ENCODE data around the gene PGS1.
"Not testable (repeated sequence)": the region's sequence is repeated elsewhere in the genome, so short reads cannot be mapped to it uniquely, and the experiment has no call there.

PGS1 gene, protein sequence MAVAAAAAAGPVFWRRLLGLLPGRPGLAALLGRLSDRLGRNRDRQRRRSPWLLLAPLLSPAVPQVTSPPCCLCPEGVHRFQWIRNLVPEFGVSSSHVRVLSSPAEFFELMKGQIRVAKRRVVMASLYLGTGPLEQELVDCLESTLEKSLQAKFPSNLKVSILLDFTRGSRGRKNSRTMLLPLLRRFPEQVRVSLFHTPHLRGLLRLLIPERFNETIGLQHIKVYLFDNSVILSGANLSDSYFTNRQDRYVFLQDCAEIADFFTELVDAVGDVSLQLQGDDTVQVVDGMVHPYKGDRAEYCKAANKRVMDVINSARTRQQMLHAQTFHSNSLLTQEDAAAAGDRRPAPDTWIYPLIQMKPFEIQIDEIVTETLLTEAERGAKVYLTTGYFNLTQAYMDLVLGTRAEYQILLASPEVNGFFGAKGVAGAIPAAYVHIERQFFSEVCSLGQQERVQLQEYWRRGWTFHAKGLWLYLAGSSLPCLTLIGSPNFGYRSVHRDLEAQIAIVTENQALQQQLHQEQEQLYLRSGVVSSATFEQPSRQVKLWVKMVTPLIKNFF

DNA sequence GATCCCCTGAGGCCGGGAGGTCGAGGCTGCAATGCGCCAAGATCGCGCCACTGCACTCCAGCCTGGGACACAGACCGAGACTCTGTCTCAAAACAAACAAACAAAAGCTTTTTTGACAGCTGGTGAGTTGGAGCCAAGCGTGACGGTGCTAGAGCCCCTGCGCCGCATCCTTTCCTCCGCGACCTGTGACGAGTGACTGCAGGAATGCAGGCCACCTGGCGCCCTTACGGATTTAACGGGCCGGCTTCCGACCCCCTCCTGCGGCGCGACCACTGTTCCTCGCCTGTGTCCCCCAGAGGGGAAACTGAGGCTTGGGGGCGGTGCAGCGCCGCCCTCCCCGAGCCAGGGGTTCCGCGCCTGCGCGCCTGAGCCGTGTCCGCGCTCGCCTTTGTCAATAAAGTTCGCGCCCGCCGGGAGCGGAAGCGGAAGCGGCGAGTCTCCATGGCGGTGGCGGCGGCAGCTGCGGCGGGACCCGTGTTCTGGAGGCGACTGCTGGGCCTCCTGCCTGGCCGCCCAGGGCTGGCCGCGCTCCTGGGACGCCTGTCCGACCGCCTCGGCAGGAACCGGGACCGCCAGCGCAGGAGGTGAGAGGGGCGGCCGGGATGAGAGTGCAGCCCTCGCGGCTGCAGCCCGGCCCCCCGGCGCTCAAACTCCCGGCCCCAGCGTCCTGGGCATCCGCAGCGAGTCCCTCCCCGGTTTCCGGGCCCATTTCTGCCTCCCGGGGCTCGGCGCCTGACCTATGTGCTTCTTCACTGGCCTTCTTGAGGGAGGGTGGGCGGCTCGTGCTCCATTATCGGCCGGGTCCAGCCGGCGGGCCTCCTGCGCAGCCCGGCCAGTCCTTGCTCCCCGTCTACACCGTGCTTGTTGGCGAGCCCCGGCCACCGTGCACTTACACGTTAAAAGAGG, at the start of gene PGS1:
TSS of gene PGS1 (plus strand) at position 425 of the 906 bp plus-strand sequence. CDS start at position 442, 17 bp downstream.
- peak; percentile 50 for DNase-seq

DNA sequence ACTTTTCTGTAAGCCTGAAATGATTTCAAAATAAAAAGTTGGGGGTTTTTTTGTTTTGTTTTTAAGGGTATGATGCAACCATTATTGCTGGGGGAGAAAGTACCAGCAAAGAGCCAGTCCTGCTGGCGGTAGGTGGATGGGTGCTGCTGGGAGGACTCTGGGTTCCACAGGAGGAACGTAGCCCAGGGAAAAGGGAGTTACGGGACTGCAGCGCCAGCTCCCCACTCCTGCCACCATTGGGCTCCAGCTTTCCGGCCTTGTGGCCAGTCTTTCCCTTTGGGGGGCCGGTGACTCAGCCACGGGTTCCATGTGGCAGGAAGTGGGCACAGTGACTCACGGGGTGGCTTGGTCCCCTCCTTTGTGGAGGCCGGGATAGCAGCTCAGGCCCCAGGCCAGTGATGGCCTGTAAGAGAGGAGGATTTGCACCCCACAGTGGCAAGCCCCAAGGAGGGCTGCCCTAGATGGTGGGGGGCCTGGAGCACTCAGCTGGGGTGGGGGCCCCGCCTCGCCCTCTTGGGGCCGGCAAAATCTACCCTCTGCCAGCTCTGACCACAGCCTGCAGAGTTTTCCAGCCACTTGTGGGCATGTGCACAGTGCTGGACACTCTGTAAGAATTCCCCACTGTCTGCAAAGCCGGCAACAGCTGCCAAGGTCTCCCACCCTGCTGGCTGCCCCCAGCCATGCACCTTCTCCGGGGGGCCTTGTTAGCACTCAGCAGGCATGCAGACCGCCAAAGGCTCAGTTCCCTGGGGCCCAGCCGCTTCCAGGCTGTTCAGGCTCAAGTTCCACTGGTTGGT, 49.0 kb upstream of the PGS1 start:
- no peak for DNase-seq

DNA sequence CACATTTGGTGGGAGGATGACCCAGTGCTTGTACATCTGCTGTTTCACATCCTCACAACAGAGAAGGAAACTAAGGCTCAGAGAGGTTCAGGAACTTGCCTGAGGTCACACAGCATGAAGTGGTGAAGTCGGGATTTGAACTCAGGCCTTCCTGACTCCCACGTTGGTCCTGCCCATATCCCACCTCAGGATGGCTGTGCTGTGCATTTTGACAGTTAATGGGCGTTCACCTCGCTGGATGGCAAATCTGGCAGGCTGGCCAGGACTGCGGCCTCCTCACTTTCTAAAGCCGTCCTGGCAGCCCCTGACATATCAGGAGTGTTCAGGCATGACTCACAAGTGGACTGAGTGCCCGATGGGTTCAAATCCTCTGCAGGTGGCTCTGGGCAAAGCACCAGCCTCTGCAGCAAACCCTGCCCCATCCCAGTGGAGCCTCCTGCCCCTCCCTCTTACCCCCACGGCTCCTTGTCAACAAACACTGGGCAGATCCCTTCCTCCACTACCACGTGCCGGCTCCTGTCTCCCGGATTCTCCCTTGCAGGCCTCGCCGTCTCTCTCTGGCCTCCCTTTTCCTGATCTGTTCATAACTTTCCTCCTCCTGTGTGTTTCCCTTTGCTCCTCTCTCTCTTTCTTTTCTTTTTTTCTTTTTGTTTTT, 47.8 kb upstream of the PGS1 start:
- DNase-seq: no peak

DNA sequence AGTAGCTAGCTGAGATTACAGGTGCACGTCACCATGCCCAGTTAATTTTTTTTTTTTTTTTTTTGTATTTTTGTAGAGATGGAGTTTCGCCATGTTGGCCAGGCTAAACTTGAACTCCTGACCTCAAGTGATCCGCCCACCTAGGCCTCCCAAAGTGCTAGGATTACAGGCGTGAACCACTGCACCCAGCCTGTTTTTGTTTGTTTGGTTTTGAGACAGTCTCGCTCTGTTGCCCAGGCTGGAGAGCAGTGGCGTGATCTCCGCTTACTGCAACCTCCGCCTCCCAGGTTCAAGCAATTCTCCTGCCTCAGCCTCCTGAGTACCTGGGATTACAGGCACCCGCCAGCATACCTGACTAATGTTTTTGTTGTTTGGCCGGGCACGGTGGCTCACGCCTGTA, 47.1 kb upstream of the PGS1 start:
- not testable (repeated sequence) for DNase-seq

DNA sequence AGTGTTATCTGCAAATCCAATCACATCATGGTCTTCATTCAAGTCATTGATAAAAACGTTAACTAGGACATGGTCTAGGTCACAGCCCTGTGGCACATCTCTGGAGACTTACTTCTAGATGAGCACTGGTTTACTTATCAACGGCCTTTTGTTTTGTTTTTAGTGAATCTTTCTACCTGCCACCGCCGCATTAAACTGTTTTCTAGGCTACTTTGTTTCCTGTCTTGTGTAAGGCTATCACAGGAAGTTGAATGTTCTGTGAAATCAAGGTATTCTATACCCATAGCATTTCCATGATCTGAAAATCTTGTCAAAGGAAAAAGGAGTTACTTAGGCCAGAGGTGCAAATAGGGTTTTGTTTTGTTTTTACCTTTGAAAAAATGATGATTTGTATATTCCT, 45.5 kb upstream of the PGS1 start:
- no peak for DNase-seq

DNA sequence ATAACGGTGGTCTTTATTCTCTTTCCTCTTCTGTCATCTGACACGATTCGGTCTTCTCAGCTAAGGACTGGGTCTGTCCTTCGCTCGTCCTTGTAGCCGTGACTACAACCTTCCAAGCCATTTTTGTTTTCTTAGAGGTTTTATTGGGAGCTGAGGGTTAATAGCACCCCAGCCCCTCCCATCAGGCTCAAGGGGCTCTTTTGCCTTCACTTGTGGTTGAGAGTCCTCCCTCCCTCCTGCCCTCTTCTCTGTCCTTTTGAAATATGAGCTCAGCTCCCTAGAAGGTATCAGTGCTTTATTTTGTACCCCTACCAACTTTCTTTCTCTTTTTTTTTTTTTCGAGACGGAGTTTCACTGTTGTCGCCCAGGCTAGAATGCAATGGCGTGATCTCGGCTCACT, 43.2 kb upstream of the PGS1 start:
- DNase-seq: no peak

DNA sequence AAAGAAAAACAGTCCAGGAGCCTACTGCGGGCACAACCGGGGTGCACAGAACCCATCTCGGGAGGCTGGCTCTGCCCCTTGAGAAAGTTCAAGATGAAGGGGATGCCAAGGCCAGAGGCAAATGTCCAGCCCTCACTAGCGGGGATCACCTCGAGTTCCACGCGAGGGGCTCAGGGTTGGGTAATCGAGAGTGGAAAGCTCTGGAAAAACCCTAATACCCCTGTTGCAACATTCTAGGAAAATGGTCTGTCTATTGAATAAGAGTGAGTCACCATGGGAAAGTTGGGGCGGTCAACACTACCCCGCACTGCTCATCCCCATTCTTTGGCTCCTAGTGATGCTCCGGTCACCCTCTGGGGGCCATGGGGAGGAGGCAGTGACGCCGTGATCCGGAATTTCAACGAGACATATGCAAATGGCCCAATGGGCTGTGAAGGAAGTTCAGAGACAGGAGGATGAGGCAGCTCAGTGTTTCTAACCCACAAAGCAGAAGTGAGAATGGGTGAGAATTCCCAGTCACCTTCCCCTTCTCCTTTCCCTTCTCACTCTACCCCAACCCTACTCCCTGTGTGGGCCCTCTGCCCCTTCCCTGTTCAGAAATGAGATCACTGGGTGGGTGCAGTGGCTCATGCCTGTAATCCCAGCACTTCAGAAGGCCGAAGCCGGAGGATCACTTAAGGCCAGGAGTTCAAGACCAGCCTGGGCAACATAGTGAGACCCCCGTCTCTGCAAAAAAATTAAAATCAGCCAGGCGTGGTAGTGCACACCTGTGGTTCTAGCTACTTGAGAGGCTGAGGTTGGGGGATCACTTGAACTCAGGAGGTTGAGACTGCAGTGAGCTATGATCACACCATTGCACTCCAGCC, 41.0 kb upstream of the PGS1 start:
- DNase-seq: no peak

DNA sequence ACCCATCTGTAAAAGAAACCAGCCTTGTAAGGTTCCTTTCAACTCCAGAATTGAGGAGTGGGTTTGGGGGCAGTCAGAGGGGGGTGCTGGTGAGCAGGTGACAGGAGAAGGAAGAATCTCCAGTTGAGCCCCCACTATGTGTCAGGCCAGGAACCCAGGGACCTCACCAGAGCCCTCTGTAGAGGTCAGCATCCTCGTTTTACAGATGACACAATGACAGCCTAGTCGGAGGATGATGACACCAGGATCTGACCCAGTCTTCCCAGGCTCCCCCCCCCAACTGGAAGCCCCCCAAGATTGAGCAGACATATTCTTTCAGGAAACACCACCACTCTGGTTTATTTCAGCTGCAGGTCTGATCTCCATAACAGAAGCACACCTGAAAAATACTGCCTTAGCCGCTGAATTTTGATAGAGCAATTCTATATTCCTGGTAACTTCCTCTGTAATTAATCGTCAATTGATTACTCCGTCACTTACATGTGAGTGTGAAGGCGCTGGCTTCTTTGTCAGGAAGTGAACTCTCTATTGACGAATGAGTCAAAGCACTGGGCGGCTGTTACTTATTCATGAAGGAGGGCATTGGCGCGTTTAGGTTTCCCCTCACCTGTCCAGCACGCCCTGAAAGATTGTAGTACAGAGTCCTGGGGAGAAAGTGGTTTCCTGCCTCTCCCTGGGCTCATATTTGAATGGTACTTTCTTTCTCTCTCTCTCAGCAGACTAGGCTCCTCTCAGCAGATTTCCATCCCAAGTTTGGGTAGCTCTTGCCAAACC, 39.8 kb upstream of the PGS1 start:
- DNase-seq: no peak

DNA sequence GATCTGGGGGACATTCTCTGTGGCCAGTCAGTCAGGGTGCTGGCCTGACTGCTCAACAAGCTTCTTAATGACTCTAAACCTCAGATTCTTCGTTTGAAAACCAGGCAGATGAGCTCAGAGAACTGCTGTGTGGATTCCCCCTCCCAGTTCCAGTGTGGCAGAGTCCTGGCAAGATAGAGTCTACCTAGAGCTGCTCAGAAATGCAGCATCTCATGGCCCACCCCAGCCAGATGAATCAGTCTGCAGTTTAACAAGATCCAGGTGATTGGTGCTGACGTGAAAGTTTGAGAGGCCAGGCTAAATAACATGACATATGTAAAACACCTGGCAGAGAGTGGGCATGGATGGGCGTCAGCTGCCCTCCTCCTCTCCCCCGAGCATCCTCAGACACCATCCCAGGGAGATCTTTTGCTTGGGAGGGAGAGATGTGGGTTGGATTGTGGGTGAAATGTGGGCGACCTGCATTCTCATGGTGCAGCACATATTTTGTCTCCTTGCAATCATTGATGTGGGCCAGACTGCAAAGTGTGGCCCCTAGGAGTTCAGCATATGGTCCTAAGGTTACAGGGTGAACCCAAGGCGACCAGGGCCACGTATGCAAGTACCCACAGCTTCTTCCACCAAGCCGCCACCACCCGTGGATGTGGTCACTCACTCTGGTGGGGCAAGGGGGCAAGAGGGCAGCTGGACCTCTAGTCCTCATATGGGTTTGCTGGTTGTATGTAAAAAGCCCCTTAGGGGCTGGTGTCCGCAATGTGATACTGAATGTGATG, 38.1 kb upstream of the PGS1 start:
- DNase-seq: no peak

DNA sequence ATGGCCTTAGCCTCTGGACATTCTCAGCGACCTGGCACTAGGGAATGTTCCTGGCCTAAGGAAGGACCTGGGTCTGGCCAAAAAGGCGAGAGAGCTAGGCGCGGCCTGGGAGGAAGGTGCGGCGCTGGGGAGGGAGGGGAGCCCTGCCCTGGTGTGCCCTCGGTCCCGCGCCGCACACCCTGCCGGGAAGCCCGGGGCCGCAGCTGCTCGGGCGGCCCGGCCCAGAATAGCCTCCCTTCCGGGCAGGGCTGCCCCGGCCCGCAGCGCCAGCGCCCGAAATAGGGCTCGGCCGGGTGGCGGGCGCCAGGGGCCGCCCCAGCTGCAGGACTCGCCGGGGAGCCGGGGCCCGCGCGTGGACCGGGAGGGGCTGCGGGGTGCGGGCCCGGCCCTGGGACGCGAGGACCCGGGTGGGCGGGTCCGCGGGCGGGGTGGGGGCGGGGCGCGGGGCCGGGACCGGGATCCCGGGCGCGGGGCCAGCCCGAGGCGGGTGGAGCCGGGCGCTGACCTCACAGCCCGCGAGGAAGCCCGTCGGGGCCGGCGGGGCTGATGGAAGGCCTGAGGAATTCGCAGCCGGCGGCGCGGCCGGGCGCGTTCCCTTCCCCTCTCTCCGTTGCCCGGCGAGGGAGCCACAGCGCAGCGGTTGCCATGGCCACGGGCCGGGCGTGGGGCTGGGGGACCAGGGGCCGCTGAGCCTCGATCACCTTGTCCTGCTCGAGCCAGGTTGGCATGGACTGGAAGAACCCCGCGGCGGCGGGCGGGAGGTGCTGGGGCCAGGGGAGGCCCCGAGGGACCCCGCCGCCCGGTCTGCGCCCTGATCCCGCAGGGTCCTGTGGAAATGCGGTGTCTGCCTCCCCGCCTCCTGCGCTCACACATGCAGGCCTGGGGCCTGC, 36.6 kb upstream of the PGS1 start:
- no peak for DNase-seq

DNA sequence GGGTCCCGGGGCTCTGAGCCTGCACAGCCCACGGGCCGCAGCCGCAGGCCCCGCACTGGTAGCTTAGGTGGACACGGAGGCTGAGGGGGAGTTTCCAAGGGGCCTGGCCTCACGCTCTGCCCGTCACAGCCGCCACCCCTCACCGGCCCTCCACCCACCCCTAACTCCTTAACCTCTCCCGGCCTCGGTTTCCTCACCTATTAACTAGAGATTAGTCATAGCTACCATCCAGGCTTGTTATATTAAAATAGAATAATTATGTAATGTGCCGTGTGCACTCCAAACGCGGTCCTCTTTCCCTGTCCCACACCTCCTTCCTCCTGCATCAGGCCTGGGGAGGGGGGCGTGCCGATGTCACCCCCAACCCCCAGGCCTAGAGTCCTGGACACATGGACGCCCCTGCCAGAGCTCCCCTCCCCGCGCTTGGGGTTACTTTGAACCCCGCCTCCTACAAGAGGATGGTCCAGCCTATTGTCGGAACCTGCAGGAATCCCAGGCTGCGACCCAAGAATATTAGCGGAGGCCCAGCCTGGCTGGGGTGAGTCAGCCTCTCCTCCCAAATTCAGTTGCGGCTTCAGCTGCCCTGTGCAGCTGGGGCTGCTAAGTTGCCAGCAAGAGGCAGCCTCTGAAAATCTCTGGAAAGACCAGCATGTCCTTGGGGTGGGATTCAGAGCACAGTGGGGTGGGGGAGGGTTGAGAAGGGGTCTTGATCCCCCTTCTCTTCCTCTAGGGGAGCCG, 35.8 kb upstream of the PGS1 start:
- no peak for DNase-seq

DNA sequence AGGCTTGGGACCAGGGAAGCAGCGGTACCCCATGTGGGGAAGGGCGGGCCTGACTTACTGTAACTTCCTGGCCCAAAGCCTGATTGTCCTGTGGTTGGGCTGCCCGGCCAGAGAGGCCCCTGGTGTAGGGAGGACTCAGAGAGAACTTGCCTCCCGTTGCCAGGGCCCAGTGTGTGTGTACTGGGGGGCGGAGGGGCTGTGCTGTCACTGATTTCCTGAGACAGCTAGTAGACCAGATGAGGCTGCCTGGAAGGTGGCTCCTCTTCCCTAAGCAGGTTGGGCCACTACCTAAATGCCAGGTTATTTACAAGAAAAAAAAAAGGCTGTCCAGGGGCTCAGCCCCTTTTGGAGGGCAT, 35.3 kb upstream of the PGS1 start:
- no peak for DNase-seq

DNA sequence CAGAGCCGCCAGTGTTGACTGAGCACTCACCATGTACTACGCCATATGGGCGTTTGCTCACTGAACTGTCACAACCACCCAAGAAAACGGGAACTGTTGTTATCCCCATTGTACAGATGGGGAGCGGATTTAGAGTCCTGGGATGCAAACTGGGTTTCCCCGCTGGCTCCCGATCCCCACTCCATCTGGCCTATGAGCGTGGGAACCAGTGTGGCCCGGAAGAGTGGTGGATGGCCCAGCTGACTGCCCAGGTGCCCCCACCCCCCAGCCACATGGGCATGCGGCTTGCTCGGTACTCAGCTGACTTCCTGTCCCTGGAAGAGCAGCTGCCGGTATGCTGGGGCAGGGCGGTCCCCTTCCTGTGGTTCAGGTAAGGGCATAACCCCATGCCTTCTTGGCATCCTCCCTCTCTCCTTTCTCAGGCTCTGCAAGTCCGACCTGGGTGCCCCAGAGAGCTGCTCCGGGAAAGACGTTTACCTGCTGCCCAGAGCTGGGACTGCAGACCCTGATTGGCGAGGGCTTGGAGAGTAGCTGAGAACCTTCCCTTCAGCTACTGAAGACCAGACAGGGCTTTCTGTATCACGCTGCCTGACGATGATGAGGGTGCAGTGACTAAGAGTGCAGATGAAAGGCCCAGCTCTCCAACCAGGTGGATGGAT, 34.8 kb upstream of the PGS1 start:
- no peak for DNase-seq

DNA sequence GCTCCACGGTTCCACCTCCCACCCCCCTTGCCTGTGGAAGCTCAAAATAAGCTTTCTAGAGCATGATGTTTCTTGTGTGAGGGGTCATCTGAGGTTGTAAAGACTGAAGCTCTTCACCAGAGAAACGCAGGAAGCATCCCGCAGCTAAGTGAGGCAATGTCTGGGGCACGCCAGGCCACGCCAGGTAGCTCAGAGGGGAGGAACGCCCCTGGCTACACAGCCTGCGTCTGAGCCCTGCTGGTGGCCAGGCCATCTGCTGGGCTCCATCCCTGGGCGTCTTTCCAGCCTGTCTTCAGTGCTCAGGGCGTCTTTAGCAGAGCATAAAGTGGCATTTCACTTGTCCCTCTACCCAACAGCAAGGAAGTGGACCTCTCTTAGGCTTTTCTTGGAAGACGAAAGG, 33.8 kb upstream of the PGS1 start:
- DNase-seq: no peak

DNA sequence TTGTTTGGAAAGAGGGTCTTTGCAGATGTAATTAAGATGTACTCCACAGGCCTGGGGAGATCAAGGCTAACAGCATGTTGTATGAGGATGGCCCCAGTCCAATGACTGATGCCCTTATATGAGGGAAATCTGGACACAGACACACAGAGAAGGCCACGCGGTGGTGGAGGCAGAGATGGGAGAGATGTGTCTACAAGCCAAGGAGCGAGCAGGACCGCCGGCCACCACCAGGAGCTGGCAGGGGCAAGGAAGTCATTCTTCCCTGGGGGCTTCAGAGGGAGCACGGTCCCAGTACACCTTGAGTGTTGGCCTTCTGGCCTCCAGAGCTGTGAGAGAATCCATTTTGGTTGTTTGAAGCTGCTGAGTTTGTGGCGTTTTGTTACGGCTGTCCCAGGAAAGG, 33.3 kb upstream of the PGS1 start:
- DNase-seq: no peak

DNA sequence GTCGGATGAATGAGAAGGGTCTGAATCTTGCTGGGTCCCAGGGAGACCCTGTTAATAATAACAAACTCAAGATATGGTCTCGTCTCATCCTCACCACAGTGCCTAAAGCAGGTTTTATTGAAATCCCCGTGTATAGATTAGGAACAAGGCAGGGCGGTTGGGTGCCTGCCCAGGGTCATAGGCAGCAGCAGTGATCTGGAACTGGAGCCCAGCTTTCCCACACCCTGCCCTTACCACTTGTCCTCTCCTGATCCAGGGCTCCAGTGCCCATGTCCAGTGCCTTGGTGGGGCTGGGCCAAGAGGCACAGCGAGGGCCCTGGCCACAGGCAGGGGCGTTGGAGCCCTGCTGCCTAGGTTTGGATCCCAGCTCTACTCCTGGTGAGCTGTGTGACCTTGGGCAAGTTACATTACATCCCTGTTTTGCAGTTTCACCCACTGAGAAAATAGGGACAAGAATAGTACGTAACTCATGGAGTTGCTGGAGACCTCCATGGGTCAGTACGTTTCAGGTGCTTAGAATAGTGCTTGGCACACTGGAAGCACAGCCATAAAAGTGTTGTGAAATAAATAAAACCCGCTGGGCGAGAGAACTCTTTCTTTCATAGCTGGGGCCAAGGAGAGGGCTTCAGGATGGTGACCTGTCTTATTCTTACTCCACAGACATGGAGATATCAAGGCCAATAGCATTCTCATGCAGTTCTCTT, 32.5 kb upstream of the PGS1 start:
- DNase-seq: no peak

All from NCI-H1092 (cell line).